Left ventricle myocardium inferior (tissue), 1 donor: ENCODE results near the gene ACLY. TPM values are rescaled to one million over a fixed set of nuclear protein-coding genes. Genes with fewer than 3 reads are reported as not detected.
A peak's percentile ranks its signal among the peaks of the same experiment; 100 is the strongest.
"Not testable (repeated sequence)": the region's sequence is repeated elsewhere in the genome, so short reads cannot be mapped to it uniquely, and the experiment has no call there.

Source experiments
- DNase-seq: peaks from one replicate; pipeline ENCODE4 v3.0.0-alpha.2; 2020
- H3K27ac ChIP-seq: fragments of 200-600 bp; replicated peaks from 2 replicates; pipeline ENCODE4 v1.8.0; 2021
- H3K27me3 ChIP-seq: fragments of 200-600 bp; 2 replicates; pipeline ENCODE4 v1.8.0; 2021; ENCODE audit warnings: low read depth
- H3K36me3 ChIP-seq: fragments of 200-600 bp; 2 replicates; pipeline ENCODE4 v1.8.0; 2021
- H3K4me1 ChIP-seq: fragments of 200-600 bp; 2 replicates; pipeline ENCODE4 v1.8.0; 2021
- H3K4me3 ChIP-seq: fragments of 200-600 bp; 2 replicates; pipeline ENCODE4 v1.8.0; 2021; ENCODE audit warnings: mild to moderate bottlenecking, moderate library complexity
- H3K9me3 ChIP-seq: fragments of 200-600 bp; replicated peaks from 2 replicates; pipeline ENCODE4 v1.8.0; 2021
- CTCF ChIP-seq: fragments of 200-600 bp; IDR thresholded peaks from 2 replicates; pipeline ENCODE4 v1.8.0; 2021; ENCODE audit warnings: antibody characterized with exemption, mild to moderate bottlenecking, borderline replicate concordance
- intact Hi-C: fragments of 100-400 bp; cut with micrococcal nuclease; formaldehyde crosslinking; loops from one replicate; pipeline ENCODE4 v1.11.0; 2022
- total RNA-seq: library from RNA; stranded (reverse); fragmentation: NEBNext Ultra II Directional; extraction: Animal tissue kit (Norgen Biotek cat#: 25700); gene quantifications from one replicate; pipeline ENCODE4 v1.2.1, GENCODE V29; 2021
- donor health status: DM: no; HTN: yes; CAD: no; lungs with severe emphysema.

Gene ACLY
- total RNA-seq, 1 donor from 2014 or later: 23.5 TPM

GRCh38 chr17:41837761-41838538 lies 80.8 kb downstream of the ACLY start, which contains the start of gene KLHL10:
Gene KLHL10 (plus strand): TSS chr17:41837825. CDS start chr17:41837933, 108 bp downstream.
- DNase-seq: no peak
- intact Hi-C loops: no loop called here
- Histone ChIP-seq H3K27me3 (no peaks in the 10 kb centered on the region), H3K27ac (no peak within 1 kb of the TSS), H3K9me3 (no peaks in the 10 kb centered on the region), H3K36me3 (no peaks in the 10 kb centered on the region), H3K4me1 (peaks cover 24% of the 10 kb centered on the region), H3K4me3 (peak within 1 kb of the TSS; percentile 98)
- TF ChIP-seq CTCF: no peak

GRCh38 chr17:41836550-41837196 lies 82.1 kb downstream of the ACLY start:
- Histone ChIP-seq H3K4me3 (peak overlapping the region; percentile 98), H3K27me3 (no peaks in the 10 kb centered on the region), H3K27ac (peak overlapping the region; percentile 71), H3K36me3 (peaks cover 10% of the 10 kb centered on the region), H3K9me3 (no peaks in the 10 kb centered on the region), H3K4me1 (peaks cover 24% of the 10 kb centered on the region)
- no peak for TF ChIP-seq CTCF
- no peak for DNase-seq
- intact Hi-C loops: no loop called here

- Histone ChIP-seq H3K9me3 (no peaks in the 10 kb centered on the region), H3K27ac (peak within 1 kb of the TSS; percentile 71), H3K4me3 (peak within 1 kb of the TSS; percentile 98), H3K4me1 (peaks cover 24% of the 10 kb centered on the region), H3K36me3 (peaks cover 17% of the 10 kb centered on the region), H3K27me3 (no peaks in the 10 kb centered on the region)
- peak; percentile 65 for DNase-seq
- TF ChIP-seq CTCF: no peak
- intact Hi-C loops: no loop called here
Observed at GRCh38 chr17:41835800-41836549, 82.8 kb downstream of the ACLY start, which contains the start of gene NT5C3B. Gene NT5C3B (minus strand): TSS chr17:41836232. CDS start chr17:41836193, 39 bp downstream.

- peak overlapping the region; percentile 98 for H3K4me3 ChIP-seq
- no peak for DNase-seq
- intact Hi-C loops: no loop called here
- no peak for TF ChIP-seq CTCF
- peaks cover 24% of the 10 kb centered on the region for H3K4me1 ChIP-seq
- H3K27me3 ChIP-seq: no peaks in the 10 kb centered on the region
- peaks cover 23% of the 10 kb centered on the region for H3K36me3 ChIP-seq
- H3K27ac ChIP-seq: peak overlapping the region; percentile 71
- no peaks in the 10 kb centered on the region for H3K9me3 ChIP-seq
Observed at GRCh38 chr17:41835214-41835799, 83.4 kb downstream of the ACLY start.

- H3K27me3 ChIP-seq, H3K4me3 ChIP-seq, H3K4me1 ChIP-seq, H3K9me3 ChIP-seq, H3K27ac ChIP-seq, intact Hi-C loops, DNase-seq: not testable (repeated sequence)
- peaks cover 65% of the 10 kb centered on the region for H3K36me3 ChIP-seq
Observed at GRCh38 chr17:41829961-41830360, 88.8 kb downstream of the ACLY start.
